Activated CD4-positive, alpha-beta T cell treated with anti-CD3 and anti-CD28 coated beads for 48 hours (primary cell): ENCODE measurements around the gene KCNH1.

Experiments
- DNase-seq: peaks from one replicate; pipeline ENCODE4 v3.0.0-alpha.2; 2020

The KCNH1 gene

DNA sequence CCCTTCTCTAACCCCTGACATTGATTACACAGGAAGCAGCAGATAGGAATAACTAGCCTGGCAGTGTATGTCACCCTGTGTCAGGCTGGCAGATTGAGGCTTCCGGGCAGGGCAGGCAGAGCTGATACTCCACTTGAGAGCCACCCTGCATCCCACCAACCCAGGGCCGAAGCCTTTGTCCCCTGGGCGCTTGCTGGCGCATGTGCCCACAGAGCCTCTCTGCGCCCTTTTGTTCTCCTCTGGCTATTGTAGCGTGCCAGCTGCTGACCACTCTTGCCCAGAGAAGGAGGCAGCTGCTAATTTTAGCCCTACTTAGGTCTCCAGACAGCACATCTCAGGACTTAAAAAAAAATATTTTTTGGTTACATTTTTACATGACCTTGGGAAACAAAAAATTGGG, 500.3 kb downstream of the KCNH1 start:
- no peak for DNase-seq

DNA sequence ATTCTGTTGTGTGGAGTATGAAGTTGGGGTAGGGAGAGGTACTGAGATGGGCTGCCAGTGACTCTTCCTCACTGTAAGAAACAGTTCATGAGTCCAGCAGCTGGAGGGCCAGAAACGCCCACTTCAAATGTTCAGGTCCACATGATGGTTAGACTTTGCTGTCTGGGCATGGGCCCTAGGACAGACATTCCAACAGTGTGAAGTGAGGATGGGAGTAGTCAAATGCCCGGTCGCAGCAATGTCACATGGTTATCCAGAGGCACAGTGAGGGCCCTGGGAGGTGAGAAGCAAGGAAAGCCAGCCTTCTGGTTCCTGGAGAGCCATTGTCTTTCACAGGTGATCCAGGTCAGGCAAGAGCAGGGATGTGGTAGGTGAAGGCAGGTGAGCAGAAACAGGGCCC, 500.8 kb downstream of the KCNH1 start:
- DNase-seq: no peak

DNA sequence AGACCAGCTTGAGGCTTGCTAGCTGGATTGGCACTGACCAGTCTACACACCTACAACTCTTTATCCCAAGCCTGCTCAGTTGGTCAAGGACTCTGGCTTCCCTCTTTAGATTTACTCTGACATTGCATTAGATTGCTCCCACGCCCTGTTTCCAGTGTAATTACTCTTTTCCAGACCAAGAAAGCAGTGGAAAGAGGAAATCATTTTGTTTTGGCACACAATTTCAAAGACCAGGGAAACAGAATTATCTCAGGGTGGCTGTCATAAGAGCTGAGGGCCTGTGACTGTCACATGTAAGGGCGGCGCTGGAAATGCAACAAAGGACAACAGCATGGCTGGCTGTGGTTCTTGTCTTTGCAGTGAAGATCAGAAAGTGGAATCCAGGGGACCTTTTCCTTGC, 502.5 kb downstream of the KCNH1 start:
- no peak for DNase-seq

DNA sequence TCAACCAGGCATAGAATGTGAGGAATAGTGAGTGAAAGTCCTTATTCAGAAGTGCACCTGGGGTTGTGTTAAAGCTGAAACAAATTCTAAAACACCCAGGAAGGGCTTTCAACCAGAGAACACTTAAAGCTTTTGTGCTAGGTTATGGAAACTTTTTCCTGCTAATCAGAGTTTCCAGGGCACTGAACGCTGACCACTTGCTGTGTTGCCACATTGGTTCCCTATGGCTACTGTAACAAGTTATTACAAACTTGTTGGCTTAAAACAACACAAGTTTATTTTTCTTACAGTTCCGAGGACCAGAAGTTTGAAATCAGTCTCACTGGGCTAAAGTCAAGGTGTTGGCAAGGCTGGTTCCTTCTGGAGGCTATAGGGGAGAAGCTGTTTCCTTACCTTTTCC, 504.7 kb downstream of the KCNH1 start:
- DNase-seq: no peak

DNA sequence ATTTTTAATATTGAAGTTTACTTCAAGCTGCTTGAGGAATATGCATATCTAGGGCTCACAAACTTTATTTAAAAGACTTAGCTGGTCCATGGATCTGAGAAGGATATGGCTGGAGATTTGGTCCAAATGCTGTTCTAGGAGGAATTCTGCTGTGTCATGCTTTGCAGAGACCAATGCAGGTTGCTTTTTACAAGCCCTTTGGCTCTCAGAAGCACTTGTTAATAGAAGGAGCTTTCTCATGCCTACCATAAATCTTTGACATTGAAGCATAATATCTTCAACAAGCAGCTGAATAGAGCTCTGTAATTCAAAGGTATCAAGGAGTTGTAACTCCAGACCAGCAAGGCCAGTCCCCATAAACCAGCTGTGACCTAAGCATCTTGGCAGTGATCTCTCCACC, 506.2 kb downstream of the KCNH1 start:
- DNase-seq: no peak
